Psoas muscle (tissue), 8 donors: ENCODE results near the gene WWC1. TPM values are rescaled to one million over a fixed set of nuclear protein-coding genes. Genes with fewer than 3 reads are reported as not detected.

Experiments used
- ATAC-seq, 4 donors: fragments of 200-7000 bp; cut with Tn5 transposase; one replicate each; pipeline ENCODE4 v1.9.1; 2020; ENCODE audit warnings: moderate library complexity in 3 of 4, mild to moderate bottlenecking in 2 of 4
- DNase-seq, 2 donors: peaks; one replicate each; pipeline ENCODE4 v3.0.0-alpha.2; 2020
- H3K27ac ChIP-seq: fragments of 200-600 bp; one replicate; pipeline ENCODE4 v1.8.0; 2022
- H3K27me3 ChIP-seq, 3 donors: fragments of 200-600 bp in 1 of 3; one replicate each; pipeline versions ENCODE4 v1.6.1 to v1.8.0; 2013 to 2022; ENCODE audit warnings: low read length in 2 of 3, mild to moderate bottlenecking in 2 of 3, moderate library complexity in 1 of 3; ENCODE audit not compliant: insufficient read depth in 3 of 3
- H3K36me3 ChIP-seq, 2 donors: fragments of 200-600 bp in 1 of 2; one replicate each; pipeline versions ENCODE4 v1.6.1 to v1.8.0; 2013 to 2022; ENCODE audit warnings: low read depth in 1 of 2, mild to moderate bottlenecking in 1 of 2, moderate library complexity in 1 of 2; ENCODE audit not compliant: insufficient read depth in 1 of 2
- H3K4me1 ChIP-seq: fragments of 200-600 bp; one replicate; pipeline ENCODE4 v1.8.0; 2022
- H3K4me3 ChIP-seq: fragments of 200-600 bp; one replicate; pipeline ENCODE4 v1.8.0; 2022; ENCODE audit warnings: mild to moderate bottlenecking
- H3K9me3 ChIP-seq: fragments of 200-600 bp; one replicate; pipeline ENCODE4 v1.8.0; 2022
- CTCF ChIP-seq: fragments of 200-600 bp; IDR thresholded peaks from one replicate; pipeline ENCODE4 v1.8.0; 2022; ENCODE audit warnings: antibody characterized with exemption
- WGBS, 3 donors: extraction: QIAGEN DNeasy Blood & Tissue Kit; methylation state at CpG; one replicate each; pipeline versions ENCODE4 v1.1.6 to v1.1.7; 2013; 5-methylcytosine and 5-hydroxymethylcytosine counted together
- intact Hi-C, 2 donors: fragments of 100-400 bp; cut with DNase I; formaldehyde crosslinking; loops; one replicate each; pipeline versions ENCODE4 v1.11.0 to v1.14.2; 2022
- polyA plus RNA-seq, 3 donors: library from polyadenylated mRNA; stranded (reverse); fragments of 200-250 nt; gene quantifications; one replicate each; pipeline ENCODE4 v1.2.3, GENCODE V29; 2013
- total RNA-seq, 4 donors: library from RNA; stranded (reverse); fragmentation: NEBNext Ultra II Directional in 2 of 4; extraction: Animal tissue kit (Norgen Biotek cat#: 25700) in 2 of 4; gene quantifications; one replicate each; pipeline versions ENCODE4 v1.2.1 to v1.2.4, GENCODE V29; 2021 to 2023
- donor health status: healthy with polysubstance abuse.
- donor health status: DM: no; HTN: no; CAD: no; lungs with moderate emphysema.
- donor health status: Bipolar disorder and iron deficiency.
- donor health status: healthy.
- donor health status: DM: yes; HTN: yes; CAD: no.
- donor health status: DM: no; HTN: no; CAD: no.
- donor health status: DM: no; HTN: no; CAD: no.
- donor health status: DM: yes; HTN: yes; CAD: no.

Gene WWC1
- total and polyA plus RNA-seq, 7 donors = 0.03 to 0.25 (median 0.08) TPM; not detected in 3

- ATAC-seq = no peak
- 96 to 99% (median 98%) methylated on average over 2 of the region's 2 CpGs for WGBS, 3 donors
- intact Hi-C loops = no loop called here
- Histone ChIP-seq H3K27ac (no peak overlapping the region), H3K9me3 (no peaks in the 10 kb centered on the region), H3K27me3 (no peaks in the 10 kb centered on the region), H3K4me1 (no peaks in the 10 kb centered on the region), H3K36me3 (peaks cover 21 to 99% of the 10 kb centered on the region in 2 donors), H3K4me3 (no peak overlapping the region)
- TF ChIP-seq CTCF = no peak
- no peak for DNase-seq
Measured at GRCh38 chr5:168513861-168514428, 222.5 kb downstream of the WWC1 start.

Other genes starting within 250 kb of the WWC1 start
- gene RARS1, start 194.8 kb downstream of the WWC1 start, total RNA-seq = 10 to 100 TPM; 31.6 to 40.4 (median 37.8) TPM
- 10 to 100 TPM; 27.2 to 69.3 (median 42.2) TPM for gene RARS1, start 194.8 kb downstream of the WWC1 start, polyA plus RNA-seq
- under 1 TPM in 1 of 4 donors, not detected in 3; 0.20 TPM for gene FBLL1, start 237.7 kb downstream of the WWC1 start, total RNA-seq
- gene FBLL1, start 237.7 kb downstream of the WWC1 start, polyA plus RNA-seq = under 1 TPM in 2 of 3 donors, not detected in 1; 0.05 to 0.21 TPM